GM12872 (cell line): ENCODE data around the gene CHRNG.

ENCODE experiments used
- TF ChIP-seq, protein P1 (sequence below): IDR thresholded peaks from 3 replicates; pipeline ENCODE4 v1.5.1; 2011; ENCODE audit warnings: low read depth, mild to moderate bottlenecking, low read length, moderate library complexity; ENCODE audit not compliant: insufficient read depth

Gene CHRNG

DNA sequence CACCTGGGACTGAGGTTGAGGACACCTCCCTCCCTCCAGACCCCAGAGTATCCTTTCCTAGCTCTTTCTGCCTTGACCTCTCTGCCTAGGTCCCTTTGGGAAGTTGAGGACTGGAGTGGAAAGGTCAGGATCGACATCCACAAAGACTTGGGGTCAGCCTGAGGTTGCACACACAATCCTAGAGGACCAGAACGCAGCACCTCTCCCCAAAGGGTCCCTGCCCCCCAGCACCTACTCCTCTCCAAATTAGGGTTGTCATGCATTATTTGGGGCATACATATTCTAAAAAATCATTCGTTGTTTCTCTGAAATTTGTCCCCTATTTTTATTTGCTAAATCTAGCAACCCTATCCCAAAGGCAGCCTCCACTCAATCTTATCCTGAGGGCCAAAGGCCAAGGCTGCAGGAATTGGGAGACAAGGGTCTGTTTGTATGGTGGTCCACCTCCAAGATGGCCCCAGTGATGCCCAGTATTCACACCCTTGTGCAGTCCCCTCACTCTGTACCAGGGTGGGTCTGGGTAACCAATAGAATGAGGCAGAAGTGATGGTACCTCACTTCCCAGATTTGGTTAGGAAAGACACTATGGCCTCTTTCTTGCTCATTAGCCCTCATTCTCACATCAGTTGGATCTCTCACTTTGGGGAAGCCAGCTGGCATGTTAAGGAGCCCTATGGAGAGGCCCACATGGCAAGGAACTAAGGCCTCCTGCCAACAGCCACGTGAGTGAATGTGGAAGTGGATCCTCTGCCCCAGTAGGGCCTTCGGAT is 3.5 kb upstream of the CHRNG start:
- TF ChIP-seq, protein P1, sequence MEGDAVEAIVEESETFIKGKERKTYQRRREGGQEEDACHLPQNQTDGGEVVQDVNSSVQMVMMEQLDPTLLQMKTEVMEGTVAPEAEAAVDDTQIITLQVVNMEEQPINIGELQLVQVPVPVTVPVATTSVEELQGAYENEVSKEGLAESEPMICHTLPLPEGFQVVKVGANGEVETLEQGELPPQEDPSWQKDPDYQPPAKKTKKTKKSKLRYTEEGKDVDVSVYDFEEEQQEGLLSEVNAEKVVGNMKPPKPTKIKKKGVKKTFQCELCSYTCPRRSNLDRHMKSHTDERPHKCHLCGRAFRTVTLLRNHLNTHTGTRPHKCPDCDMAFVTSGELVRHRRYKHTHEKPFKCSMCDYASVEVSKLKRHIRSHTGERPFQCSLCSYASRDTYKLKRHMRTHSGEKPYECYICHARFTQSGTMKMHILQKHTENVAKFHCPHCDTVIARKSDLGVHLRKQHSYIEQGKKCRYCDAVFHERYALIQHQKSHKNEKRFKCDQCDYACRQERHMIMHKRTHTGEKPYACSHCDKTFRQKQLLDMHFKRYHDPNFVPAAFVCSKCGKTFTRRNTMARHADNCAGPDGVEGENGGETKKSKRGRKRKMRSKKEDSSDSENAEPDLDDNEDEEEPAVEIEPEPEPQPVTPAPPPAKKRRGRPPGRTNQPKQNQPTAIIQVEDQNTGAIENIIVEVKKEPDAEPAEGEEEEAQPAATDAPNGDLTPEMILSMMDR = no peak

DNA sequence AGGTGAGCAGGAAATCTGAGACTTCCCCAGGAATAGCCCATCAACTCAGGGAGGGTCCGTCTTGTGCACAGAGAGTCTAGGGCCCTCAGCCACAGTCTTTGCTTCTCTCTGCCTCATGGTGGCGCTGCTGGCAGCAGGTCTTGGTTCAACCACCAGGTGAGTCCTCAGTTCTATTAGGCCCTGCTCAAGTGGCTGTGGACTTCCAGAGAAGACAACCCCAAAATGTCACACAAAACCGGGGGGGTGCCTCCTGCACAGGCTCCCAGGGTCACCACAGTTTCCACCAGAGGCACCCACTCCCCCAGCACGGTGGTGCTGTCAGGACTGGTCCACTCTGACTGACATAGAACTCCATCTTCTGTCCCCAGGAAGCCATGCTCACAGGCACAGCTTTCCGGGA is 2.4 kb upstream of the CHRNG start:
- TF ChIP-seq, protein P1 = peak; percentile 58

DNA sequence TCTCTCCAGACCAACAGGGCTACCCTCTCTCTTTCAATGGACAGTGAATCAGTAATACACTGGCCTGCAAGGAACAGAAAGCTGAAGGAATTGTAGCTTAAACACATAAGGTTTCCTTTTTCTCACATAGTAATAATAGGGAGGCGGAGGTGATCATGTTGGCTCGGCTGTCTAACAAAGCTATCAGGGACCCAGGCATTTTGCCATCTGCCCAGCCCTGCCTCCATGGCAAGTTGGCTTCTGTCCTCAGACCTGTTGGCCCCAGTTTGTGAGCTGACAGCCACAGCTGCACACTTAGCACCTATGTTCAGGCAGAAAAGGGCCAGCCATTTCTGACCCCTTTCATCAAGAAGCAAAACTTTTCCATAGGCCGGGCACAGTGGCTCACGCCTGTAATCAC is 2.0 kb upstream of the CHRNG start:
- TF ChIP-seq, protein P1 = no peak

DNA sequence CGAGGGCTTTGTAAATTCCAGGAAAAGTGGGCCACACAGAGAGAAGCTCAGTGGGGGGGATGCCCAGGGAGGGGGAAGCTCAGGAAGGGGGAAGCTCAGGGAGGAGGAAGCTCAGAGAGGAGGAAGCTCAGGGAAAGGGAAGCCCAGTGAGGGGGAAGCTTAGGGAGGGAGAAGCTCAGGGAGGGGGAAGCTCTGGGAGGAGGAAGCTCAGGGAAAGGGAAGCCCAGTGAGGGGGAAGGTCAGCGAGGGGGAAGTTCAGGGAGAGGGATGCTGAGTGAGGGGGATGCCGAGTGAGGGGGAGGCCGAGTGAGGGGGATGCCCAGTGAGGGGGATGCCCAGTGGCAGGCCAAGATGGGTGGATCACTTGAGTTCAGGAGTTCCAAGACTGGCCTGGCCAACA is 821 bp upstream of the CHRNG start:
- TF ChIP-seq, protein P1 = no peak

DNA sequence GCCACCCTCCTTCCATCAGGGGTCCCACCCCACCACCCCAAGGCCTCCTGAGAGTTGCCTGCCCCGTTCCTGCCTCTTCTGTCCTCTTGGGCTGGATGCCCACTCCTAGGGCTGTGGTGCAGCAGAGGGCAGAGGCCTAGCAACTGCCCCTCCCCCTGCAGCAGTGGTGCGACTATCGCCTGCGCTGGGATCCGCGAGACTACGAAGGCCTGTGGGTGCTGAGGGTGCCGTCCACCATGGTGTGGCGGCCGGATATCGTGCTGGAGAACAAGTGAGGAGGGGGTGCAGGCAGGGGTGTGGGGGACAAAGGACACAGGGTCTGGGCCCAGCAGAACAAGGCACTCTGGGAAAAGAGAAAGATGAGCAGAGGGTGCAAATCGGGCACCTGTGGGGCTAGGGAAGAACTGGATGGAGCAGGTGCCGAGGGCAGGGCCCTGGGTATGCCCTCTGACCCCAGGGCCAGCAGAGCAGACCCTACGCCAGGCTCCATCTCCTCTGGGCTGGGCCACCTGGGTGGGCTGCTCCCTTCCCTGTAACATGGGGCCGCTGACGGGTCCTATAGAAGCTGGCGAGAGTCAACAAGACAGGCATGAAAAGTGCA is 1.0 kb downstream of the CHRNG start:
- TF ChIP-seq, protein P1 = no peak

DNA sequence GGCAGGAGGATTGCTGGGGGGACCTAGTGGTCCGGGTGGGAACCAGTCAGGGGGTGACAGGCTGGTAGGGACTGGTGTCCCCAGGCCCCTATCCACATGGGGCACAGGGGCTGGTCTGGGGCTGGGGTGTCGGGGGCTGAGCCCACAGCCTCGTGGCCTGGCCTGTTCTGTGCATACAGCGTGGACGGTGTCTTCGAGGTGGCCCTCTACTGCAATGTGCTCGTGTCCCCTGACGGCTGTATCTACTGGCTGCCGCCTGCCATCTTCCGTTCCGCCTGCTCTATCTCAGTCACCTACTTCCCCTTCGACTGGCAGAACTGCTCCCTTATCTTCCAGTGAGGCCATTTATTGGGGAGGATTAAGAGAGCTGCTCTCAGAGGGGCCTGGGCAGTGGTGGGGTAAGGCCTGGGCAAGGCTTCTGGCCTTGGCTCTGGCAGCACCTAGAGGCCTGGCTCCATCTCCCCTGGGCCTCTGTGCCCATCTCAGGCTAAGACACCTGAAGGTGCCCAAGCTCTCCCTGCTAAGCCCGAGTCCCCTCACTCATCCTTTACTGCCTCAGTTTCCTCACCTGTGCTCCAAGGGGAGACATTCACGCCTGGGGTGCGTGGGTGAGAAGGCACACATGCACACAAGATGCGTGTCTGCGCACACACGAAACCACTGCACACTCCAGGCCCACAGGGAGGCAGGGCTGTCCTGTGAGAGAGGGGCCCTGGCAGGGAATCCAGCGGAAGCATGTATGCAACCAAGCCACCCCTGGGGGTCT is 1.9 kb downstream of the CHRNG start:
- TF ChIP-seq, protein P1 = no peak

DNA sequence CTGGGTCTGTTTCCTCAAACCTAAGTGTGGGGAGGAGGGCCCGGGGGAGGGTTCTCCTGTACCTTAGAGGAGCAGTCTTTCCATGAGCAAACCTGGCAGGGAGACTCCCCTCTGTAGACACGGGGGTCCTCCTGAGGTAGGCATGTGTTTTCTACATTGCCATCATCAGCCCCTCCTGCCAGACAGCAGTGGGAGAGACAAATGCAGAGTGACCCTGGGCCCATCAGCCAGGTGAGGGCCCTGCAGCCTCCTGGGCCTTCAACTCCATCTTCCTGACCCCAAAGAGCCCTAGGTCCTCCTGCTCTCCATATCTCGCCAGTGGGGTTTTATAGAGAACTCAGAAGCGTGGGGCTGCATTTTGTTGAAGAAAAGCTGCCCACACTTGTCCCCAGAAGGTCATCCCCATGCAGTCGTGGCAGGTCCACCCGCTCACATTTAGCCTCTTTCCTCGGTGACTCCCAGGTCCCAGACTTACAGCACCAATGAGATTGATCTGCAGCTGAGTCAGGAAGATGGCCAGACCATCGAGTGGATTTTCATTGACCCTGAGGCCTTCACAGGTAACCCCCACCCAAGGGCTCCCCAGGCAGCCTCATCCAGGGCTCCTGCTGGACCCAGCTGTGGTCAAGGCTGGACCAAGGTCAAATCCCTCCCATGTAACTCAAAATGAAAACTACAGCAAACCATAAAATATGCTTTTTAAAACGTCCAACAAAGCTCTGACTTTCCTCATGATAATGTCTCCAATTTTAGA is 2.6 kb downstream of the CHRNG start:
- TF ChIP-seq, protein P1 = no peak
